ENCODE results near the gene BRIP1. TPM values are rescaled to one million over a fixed set of nuclear protein-coding genes. Genes with fewer than 3 reads are reported as not detected.

The BRIP1 gene
- total RNA-seq, 4 donors from 2014 or later = 1.0 to 13.0 TPM; not detected in 2

DNA sequence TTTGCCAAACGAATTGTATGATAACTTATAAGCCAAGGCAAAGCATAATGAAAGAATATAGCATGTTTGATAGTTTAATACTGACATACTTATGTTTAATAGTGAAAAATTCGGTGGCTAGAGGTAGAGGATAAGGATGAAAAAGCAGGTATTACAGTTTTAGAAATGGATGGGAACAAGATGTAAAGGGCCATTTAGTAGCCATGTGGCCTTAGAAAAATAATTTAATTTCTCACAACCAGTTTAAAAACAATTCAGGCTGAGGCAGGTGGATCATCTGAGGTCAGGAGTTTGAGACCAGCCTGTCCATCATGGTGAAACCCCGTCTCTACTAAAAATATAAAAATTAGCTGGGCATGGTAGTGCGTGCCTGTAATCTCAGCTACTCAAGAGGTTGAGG is 152.8 kb downstream of the BRIP1 start:
- no peaks in the 10 kb centered on the region for H3K27me3 ChIP-seq
- DNase-seq = no peak
- no peak overlapping the region for H3K4me3 ChIP-seq
- no peak overlapping the region for H3K27ac ChIP-seq
- no peaks in the 10 kb centered on the region for H3K4me1 ChIP-seq
- no peaks in the 10 kb centered on the region for H3K9me3 ChIP-seq
- TF ChIP-seq, protein P1, sequence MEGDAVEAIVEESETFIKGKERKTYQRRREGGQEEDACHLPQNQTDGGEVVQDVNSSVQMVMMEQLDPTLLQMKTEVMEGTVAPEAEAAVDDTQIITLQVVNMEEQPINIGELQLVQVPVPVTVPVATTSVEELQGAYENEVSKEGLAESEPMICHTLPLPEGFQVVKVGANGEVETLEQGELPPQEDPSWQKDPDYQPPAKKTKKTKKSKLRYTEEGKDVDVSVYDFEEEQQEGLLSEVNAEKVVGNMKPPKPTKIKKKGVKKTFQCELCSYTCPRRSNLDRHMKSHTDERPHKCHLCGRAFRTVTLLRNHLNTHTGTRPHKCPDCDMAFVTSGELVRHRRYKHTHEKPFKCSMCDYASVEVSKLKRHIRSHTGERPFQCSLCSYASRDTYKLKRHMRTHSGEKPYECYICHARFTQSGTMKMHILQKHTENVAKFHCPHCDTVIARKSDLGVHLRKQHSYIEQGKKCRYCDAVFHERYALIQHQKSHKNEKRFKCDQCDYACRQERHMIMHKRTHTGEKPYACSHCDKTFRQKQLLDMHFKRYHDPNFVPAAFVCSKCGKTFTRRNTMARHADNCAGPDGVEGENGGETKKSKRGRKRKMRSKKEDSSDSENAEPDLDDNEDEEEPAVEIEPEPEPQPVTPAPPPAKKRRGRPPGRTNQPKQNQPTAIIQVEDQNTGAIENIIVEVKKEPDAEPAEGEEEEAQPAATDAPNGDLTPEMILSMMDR (IDR thresholded peaks at IDR 0.05) = no peak
- TF ChIP-seq POLR2A (IDR thresholded peaks at IDR 0.05) = no peak
- intact Hi-C loops (cut with DNase I; ENCODE audit: low total_unique reads) = no loop called here
- H3K36me3 ChIP-seq = no peaks in the 10 kb centered on the region

DNA sequence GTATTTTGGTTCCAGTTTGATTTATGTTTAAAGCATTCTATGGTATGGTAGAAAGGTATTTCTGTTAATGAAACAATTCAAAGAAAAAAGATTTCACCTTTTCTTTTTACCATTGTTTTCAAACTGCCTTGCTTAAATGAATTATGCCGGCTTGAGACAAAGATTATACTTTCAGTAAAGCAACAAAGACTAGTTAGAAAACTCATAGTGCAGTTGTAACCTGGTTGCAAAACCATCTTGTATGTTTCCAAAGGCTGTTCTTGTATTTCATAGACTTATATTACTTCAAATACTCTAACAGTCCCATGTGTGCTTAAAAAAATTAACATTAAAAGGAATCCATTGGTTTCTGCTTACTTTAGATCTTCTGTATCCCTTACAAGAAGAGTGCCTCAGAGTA is 153.8 kb downstream of the BRIP1 start:
- no peak for TF ChIP-seq POLR2A (IDR thresholded peaks at IDR 0.05)
- TF ChIP-seq, protein P1 (IDR thresholded peaks at IDR 0.05) = no peak

DNA sequence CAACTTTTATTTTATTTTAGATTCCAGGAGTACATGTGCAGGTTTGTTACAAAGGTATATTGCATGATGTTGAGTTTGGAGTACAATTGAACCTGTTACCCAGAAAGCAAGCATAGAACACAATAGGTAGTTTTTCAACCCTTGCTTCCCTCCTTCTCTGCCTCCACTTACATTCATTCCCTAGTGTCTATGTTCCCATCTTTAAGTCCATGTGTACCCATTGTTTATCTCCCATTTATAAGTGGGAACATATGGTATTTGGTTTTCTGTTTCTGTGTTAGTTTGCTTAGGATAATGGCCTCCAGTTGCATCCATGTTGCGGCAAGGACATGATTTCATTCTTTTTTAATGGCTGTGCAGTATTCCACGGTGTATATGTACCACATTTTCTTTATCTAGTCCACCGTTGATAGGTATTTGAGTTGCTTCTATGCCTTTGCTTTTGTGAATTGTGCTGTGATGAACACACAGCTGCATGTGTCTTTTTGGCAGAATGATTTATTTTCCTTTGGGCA is 158.3 kb downstream of the BRIP1 start:
- no peak overlapping the region for H3K27ac ChIP-seq
- no peak for DNase-seq
- no peak overlapping the region for H3K4me3 ChIP-seq
- intact Hi-C loops (cut with DNase I; ENCODE audit: low total_unique reads) = no loop called here
- TF ChIP-seq, protein P1 (IDR thresholded peaks at IDR 0.05) = no peak
- TF ChIP-seq POLR2A (IDR thresholded peaks at IDR 0.05) = no peak
- H3K27me3 ChIP-seq = no peaks in the 10 kb centered on the region
- no peaks in the 10 kb centered on the region for H3K36me3 ChIP-seq
- H3K4me1 ChIP-seq = no peaks in the 10 kb centered on the region
- no peaks in the 10 kb centered on the region for H3K9me3 ChIP-seq

More for the DNA sequence above, 153.8 kb downstream of the BRIP1 start:
- DNase-seq = no peak
- intact Hi-C loops (cut with DNase I; ENCODE audit: low total_unique reads) = no loop called here
- Histone ChIP-seq H3K27ac (no peak overlapping the region), H3K4me1 (no peaks in the 10 kb centered on the region), H3K9me3 (no peaks in the 10 kb centered on the region), H3K36me3 (no peaks in the 10 kb centered on the region), H3K27me3 (no peaks in the 10 kb centered on the region), H3K4me3 (no peak overlapping the region)

DNA sequence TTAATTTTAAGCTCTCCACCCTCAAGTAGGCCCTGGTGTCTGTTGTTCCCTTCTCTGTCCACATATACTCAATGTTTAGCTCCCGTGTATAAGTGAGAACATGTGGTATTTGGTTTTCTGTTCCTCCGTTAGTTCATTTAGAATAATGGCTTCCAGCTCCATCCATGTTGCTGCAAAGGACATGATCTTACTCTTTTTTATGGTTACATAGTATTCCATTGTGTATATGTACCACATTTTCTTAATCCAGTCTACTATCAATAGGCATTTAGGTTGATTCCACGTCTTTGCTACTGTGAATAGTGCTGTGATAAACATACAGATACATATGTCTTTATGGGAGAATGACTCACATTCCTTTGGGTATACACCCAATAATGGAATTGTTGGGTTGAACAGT is 160.9 kb downstream of the BRIP1 start:
- intact Hi-C loops (cut with DNase I; ENCODE audit: low total_unique reads) = no loop called here
- H3K4me1 ChIP-seq = no peaks in the 10 kb centered on the region
- no peaks in the 10 kb centered on the region for H3K27me3 ChIP-seq
- TF ChIP-seq, protein P1 (IDR thresholded peaks at IDR 0.05) = no peak
- TF ChIP-seq POLR2A (IDR thresholded peaks at IDR 0.05) = no peak
- no peaks in the 10 kb centered on the region for H3K36me3 ChIP-seq
- no peak overlapping the region for H3K27ac ChIP-seq
- peaks cover 0 to 17% of the 10 kb centered on the region in 2 donors for H3K9me3 ChIP-seq
- DNase-seq = no peak
- no peak overlapping the region for H3K4me3 ChIP-seq

DNA sequence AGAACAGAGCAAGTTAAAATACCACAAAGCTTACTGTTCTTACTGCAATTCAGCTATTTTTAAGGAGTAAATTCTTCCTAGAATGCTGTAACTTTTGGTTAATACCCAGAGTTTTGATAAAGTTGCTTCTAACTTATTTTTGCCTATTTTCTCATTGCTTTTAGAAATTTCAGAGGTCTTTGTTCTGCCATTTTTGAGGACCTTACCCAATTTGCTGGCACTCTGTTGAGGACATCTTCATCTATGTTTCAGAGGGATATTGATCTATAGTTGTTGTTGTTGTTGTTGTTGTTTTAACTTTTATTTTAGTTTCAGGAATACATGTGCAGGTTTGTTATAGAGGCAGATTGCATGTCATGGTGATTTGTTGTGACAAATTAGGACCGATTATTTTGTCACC is 161.3 kb downstream of the BRIP1 start:
- intact Hi-C loops (cut with DNase I; ENCODE audit: low total_unique reads) = no loop called here

More for the DNA sequence above, 161.3 kb downstream of the BRIP1 start:
- TF ChIP-seq, protein P1 (IDR thresholded peaks at IDR 0.05) = no peak
- no peak for TF ChIP-seq POLR2A (IDR thresholded peaks at IDR 0.05)
- Histone ChIP-seq H3K4me3 (no peak overlapping the region), H3K4me1 (no peaks in the 10 kb centered on the region), H3K27me3 (no peaks in the 10 kb centered on the region), H3K27ac (no peak overlapping the region), H3K36me3 (no peaks in the 10 kb centered on the region), H3K9me3 (peaks cover 0 to 17% of the 10 kb centered on the region in 2 donors)
- DNase-seq = no peak

Data from uterus (tissue), 4 donors.